Panc1 (cell line): ENCODE measurements around the gene UGT2A3.

Experiments
- CTCF ChIP-seq: fragments of 450-650 bp; IDR thresholded peaks from 2 replicates; pipeline ENCODE4 v1.5.1; 2017; ENCODE audit warnings: mild to moderate bottlenecking
- POLR2AphosphoS5 ChIP-seq: IDR thresholded peaks from 2 replicates; pipeline ENCODE4 v1.6.1; 2012; ENCODE audit warnings: mild to moderate bottlenecking, low read depth, low read length, moderate library complexity
- SIN3A ChIP-seq: IDR thresholded peaks from 2 replicates; pipeline ENCODE4 v1.6.1; 2012; ENCODE audit warnings: low read depth, mild to moderate bottlenecking, low read length, moderate library complexity, borderline replicate concordance; ENCODE audit not compliant: insufficient read depth
- TCF7L2 ChIP-seq: IDR thresholded peaks from 2 replicates; pipeline ENCODE4 v1.6.1; 2011; ENCODE audit warnings: mild to moderate bottlenecking, low read depth, low read length, inconsistent platforms
- TF ChIP-seq, protein P1 (sequence below), 2 experiments: IDR thresholded peaks; 2 replicates each; pipeline ENCODE4 v1.6.1; 2011 to 2012; ENCODE audit warnings: low read depth in 2 of 2, control low read depth in 1 of 2, low read length in 1 of 2, mild to moderate bottlenecking in 1 of 2, moderate library complexity in 1 of 2; ENCODE audit not compliant: insufficient read depth in 1 of 2

DNA sequence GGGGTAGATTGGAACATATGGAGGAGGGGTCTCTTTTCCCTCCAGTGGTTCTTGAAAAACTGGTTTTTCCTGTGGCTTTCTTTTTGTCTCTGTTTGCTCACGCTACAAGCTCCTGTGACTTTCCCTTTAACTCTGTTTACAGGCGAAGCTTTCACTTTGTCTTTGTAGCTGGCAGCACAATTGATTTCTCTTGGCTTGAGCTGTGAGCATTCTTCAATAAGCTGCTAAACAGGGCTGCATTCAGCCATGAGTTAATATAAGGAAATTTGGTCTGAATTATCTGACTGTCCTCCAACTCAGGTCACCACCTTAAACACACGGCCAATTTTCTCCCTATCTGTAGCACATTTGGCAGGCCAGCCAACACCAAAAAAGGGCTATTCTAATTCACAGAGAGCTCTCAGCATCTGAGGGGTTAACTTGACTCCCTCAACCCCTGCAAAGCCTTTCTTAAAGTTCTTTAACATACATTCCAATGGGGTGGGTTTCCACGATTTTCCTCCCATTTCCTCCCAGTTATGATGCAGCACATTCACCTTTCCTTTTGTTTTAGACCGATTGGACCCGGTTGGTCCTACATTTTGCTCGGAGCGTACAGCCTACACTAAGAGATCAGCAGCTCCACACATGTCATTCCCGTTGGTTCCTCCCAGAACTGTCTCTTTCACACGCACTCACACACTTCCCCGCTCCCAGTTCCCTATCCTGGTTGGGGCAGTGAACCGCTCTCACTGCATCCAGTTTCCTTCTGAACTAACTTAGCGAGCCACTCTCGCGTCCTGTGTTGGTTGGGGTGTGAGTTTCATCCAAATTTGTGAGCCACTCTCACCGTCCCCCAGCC, 45.4 kb downstream of the UGT2A3 start:
- TF ChIP-seq CTCF (no peak), POLR2AphosphoS5 (no peak), TCF7L2 (no peak), SIN3A (no peak)
- TF ChIP-seq, protein P1, sequence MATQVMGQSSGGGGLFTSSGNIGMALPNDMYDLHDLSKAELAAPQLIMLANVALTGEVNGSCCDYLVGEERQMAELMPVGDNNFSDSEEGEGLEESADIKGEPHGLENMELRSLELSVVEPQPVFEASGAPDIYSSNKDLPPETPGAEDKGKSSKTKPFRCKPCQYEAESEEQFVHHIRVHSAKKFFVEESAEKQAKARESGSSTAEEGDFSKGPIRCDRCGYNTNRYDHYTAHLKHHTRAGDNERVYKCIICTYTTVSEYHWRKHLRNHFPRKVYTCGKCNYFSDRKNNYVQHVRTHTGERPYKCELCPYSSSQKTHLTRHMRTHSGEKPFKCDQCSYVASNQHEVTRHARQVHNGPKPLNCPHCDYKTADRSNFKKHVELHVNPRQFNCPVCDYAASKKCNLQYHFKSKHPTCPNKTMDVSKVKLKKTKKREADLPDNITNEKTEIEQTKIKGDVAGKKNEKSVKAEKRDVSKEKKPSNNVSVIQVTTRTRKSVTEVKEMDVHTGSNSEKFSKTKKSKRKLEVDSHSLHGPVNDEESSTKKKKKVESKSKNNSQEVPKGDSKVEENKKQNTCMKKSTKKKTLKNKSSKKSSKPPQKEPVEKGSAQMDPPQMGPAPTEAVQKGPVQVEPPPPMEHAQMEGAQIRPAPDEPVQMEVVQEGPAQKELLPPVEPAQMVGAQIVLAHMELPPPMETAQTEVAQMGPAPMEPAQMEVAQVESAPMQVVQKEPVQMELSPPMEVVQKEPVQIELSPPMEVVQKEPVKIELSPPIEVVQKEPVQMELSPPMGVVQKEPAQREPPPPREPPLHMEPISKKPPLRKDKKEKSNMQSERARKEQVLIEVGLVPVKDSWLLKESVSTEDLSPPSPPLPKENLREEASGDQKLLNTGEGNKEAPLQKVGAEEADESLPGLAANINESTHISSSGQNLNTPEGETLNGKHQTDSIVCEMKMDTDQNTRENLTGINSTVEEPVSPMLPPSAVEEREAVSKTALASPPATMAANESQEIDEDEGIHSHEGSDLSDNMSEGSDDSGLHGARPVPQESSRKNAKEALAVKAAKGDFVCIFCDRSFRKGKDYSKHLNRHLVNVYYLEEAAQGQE (IDR thresholded peaks at IDR 0.05; ENCODE audit: insufficient read depth in 1 of 2, low read depth in 2 of 2, low read length in 1 of 2), result no peak
